ENCODE measurements around the gene SLC29A4.

GRCh38 chr7:5332579-5332978 lies 49.8 kb downstream of the SLC29A4 start:
- TF ChIP-seq ARNT (IDR thresholded peaks at IDR 0.05) (no peak), FOXA1 (IDR thresholded peaks at IDR 0.05) (no peak), PKNOX1 (IDR thresholded peaks at IDR 0.05) (no peak), SUZ12 (IDR thresholded peaks at IDR 0.05) (no peak), HDGF (IDR thresholded peaks at IDR 0.05; ENCODE audit: borderline replicate concordance) (no peak)

All from HEK293T (cell line).